K562 (cell line): ENCODE data around the gene C2orf42. TPM values are rescaled to one million over a fixed set of nuclear protein-coding genes. Genes with fewer than 3 reads are reported as not detected.

Experiments used
- ATF6 ChIP-seq: sonication (generic); formaldehyde crosslinking; IDR thresholded peaks from 2 replicates; pipeline ENCODE4 v1.4.0; 2020; ENCODE audit warnings: mild to moderate bottlenecking, missing genetic modification reagents
- CBX8 ChIP-seq: fragments of 200-600 bp; sonication (generic); IDR thresholded peaks from 2 replicates; pipeline ENCODE4 v1.6.1; 2012; ENCODE audit warnings: borderline replicate concordance, mixed run types, low read depth, mild to moderate bottlenecking, moderate library complexity, mixed read lengths, low read length, control low read depth, inconsistent platforms; ENCODE audit not compliant: poor library complexity, severe bottlenecking; ENCODE audit errors: extremely low read depth
- CGGBP1 ChIP-seq: fragments of 250-450 bp; sonication (Bioruptor Pico); IDR thresholded peaks from 2 replicates; pipeline ENCODE4 v1.9.0; 2021; ENCODE audit warnings: mild to moderate bottlenecking
- E2F4 ChIP-seq: sonication (generic); formaldehyde crosslinking; IDR thresholded peaks from 2 replicates; pipeline ENCODE4 v1.8.0; 2022; ENCODE audit warnings: mild to moderate bottlenecking, low read depth, missing genetic modification reagents
- KLF10 ChIP-seq: fragments of 250-450 bp; sonication (Bioruptor Pico); IDR thresholded peaks from 2 replicates; pipeline ENCODE4 v1.6.1; 2021; ENCODE audit warnings: matching md5 sums
- NEUROD1 ChIP-seq: fragments of 150-350 bp; IDR thresholded peaks from 2 replicates; pipeline ENCODE4 v1.6.1; 2014; ENCODE audit warnings: borderline replicate concordance, low read length, low read depth; ENCODE audit not compliant: partially characterized antibody
- NFRKB ChIP-seq: fragments of 450-650 bp; IDR thresholded peaks from 2 replicates; pipeline ENCODE4 v1.6.1; 2016; ENCODE audit warnings: low read depth
- NR0B1 ChIP-seq: fragments of 450-650 bp; IDR thresholded peaks from one replicate; pipeline ENCODE4 v1.6.1; 2018; ENCODE audit warnings: mild to moderate bottlenecking, moderate library complexity; ENCODE audit not compliant: partially characterized antibody
- PHB ChIP-seq: fragments of 250-450 bp; sonication (Bioruptor Pico); IDR thresholded peaks from 2 replicates; pipeline ENCODE4 v1.5.0; 2021
- POLR2B ChIP-seq: fragments of 450-650 bp; IDR thresholded peaks from 2 replicates; pipeline ENCODE4 v1.6.1; 2018; ENCODE audit warnings: low read depth; ENCODE audit not compliant: partially characterized antibody
- RBM25 ChIP-seq: fragments of 200-400 bp; formaldehyde crosslinking; IDR thresholded peaks from 2 replicates; pipeline ENCODE4 v1.6.1; 2018; ENCODE audit warnings: low read length, low read depth, moderate library complexity; ENCODE audit not compliant: severe bottlenecking
- SAFB ChIP-seq: fragments of 200-400 bp; formaldehyde crosslinking; IDR thresholded peaks from 2 replicates; pipeline ENCODE4 v1.6.1; 2017; ENCODE audit warnings: low read depth, low read length, borderline replicate concordance
- SPI1 ChIP-seq: IDR thresholded peaks from 2 replicates; pipeline ENCODE4 v1.6.1; 2011; ENCODE audit warnings: low read depth, low read length, control low read depth, borderline replicate concordance
- THRAP3 ChIP-seq: fragments of 450-650 bp; IDR thresholded peaks from 2 replicates; pipeline ENCODE4 v1.6.1; 2016; ENCODE audit warnings: mild to moderate bottlenecking, inconsistent platforms, borderline replicate concordance
- ZBTB33 ChIP-seq: sonication (generic); formaldehyde crosslinking; IDR thresholded peaks from 2 replicates; pipeline ENCODE4 v1.8.1; 2023; ENCODE audit warnings: mild to moderate bottlenecking, missing genetic modification reagents
- ZNF134 ChIP-seq: fragments of 250-450 bp; sonication (Bioruptor Pico); conservative IDR thresholded peaks from 2 replicates; pipeline ENCODE4 v1.4.0; 2020
- ZNF512 ChIP-seq: IDR thresholded peaks from 2 replicates; pipeline ENCODE4 v1.6.1; 2016; ENCODE audit warnings: missing genetic modification characterization, missing compliant biosample characterization
- polyA plus RNA-seq, 8 experiments: library from polyadenylated mRNA; depleted of rRNA in 4 of 8; stranded (reverse) in 5 of 8; unstranded in 3 of 8; fragments of >200 nt; fragmentation: Nextera tagmentation in 2 of 8; fragmentation: Illumina TruSeq in 1 of 8; extraction: Ambion mirVana in 2 of 8; extraction: Trizol in 1 of 8; gene quantifications; 2 replicates each; pipeline versions ENCODE4 v1.2.1 to v1.2.3, GENCODE V29; 2011 to 2014; ENCODE audit warnings: inconsistent platforms in 1 of 8, missing spikeins in 1 of 8
- total RNA-seq, 7 experiments: library from RNA; depleted of rRNA in 6 of 7; stranded (reverse); fragments of >200 nt in 6 of 7; fragmentation: Illumina TruSeq in 2 of 7; extraction: Trizol in 2 of 7; gene quantifications; 2 replicates each; pipeline versions ENCODE4 v1.2.1 to v1.2.3, GENCODE V29; 2011 to 2021; ENCODE audit warnings: low replicate concordance in 1 of 7

Gene C2orf42
- total and polyA plus RNA-seq, 9 of the 15 experiments (the other 6 are each of a cell fraction or from before 2014, with no cell fraction given), result 4.6 to 10.9 (median 7.5) TPM

GRCh38 chr2:70190418-70191243 lies at the start of gene C2orf42 (continued):
- no peak for TF ChIP-seq NR0B1
- TF ChIP-seq ZNF512, result no peak
- no peak for TF ChIP-seq ZNF134 (CRISPR knock-in tag)
- TF ChIP-seq NEUROD1, result peak; percentile 86
- TF ChIP-seq ZBTB33, result peak; percentile 66
- no peak for TF ChIP-seq KLF10
- TF ChIP-seq PHB (CRISPR knock-in tag), result peak; percentile 90
- peak; percentile 94 for TF ChIP-seq RBM25
- TF ChIP-seq THRAP3, result no peak
- TF ChIP-seq CBX8, result no peak
- TF ChIP-seq SAFB, result peak; percentile 92; the same call in 1 of the 2 replicates
- TF ChIP-seq POLR2B, result peak; percentile 93
- TF ChIP-seq SPI1, result no peak
- peak; percentile 60; the same call in 1 of the 2 replicates for TF ChIP-seq E2F4 (CRISPR knock-in tag)
- TF ChIP-seq ATF6, result peak; percentile 64; the same call in 1 of the 2 replicates
- TF ChIP-seq NFRKB, result peak; percentile 41; the same call in 1 of the 2 replicates
- no peak for TF ChIP-seq CGGBP1 (CRISPR knock-in tag)
